Memory B cell (primary cell): ENCODE measurements around the gene ZBTB7C.

Source experiments
- ATAC-seq: fragments of 150-1000 bp; cut with Tn5 transposase; 2 replicates; pipeline ENCODE4 v1.10.0; 2021; ENCODE audit warnings: low read depth, mild to moderate bottlenecking, moderate library complexity
- DNase-seq, 2 donors: peaks; one replicate each; pipeline ENCODE4 v3.0.0; 2022; ENCODE audit warnings: low spot score in 2 of 2
- H3K27ac Mint-ChIP-seq: one replicate; pipeline ENCODE4 v1.8.0; 2022; ENCODE audit warnings: mild to moderate bottlenecking, moderate library complexity, mixed read lengths
- H3K27me3 Mint-ChIP-seq: one replicate; pipeline ENCODE4 v1.8.0; 2022; ENCODE audit warnings: mixed read lengths
- H3K36me3 Mint-ChIP-seq: one replicate; pipeline ENCODE4 v1.8.0; 2022; ENCODE audit warnings: mild to moderate bottlenecking, mixed read lengths
- H3K4me1 Mint-ChIP-seq: one replicate; pipeline ENCODE4 v1.8.0; 2022; ENCODE audit warnings: mixed read lengths
- H3K4me3 Mint-ChIP-seq: one replicate; pipeline ENCODE4 v1.8.0; 2022; ENCODE audit warnings: mild to moderate bottlenecking, moderate library complexity, mixed read lengths
- H3K9me3 Mint-ChIP-seq: one replicate; pipeline ENCODE4 v1.8.0; 2022; ENCODE audit warnings: mixed read lengths

Gene ZBTB7C

GRCh38 chr18:48321536-48321935 is 87.6 kb downstream of the ZBTB7C start:
- Mint-ChIP-seq H3K36me3 (no peaks in the 10 kb centered on the region), H3K4me1 (no peaks in the 10 kb centered on the region), H3K27ac (no peak overlapping the region), H3K9me3 (no peaks in the 10 kb centered on the region), H3K4me3 (no peak overlapping the region), H3K27me3 (peaks cover 14% of the 10 kb centered on the region)
- no peak for DNase-seq
- no peak for ATAC-seq

GRCh38 chr18:48321121-48321520 is 88.1 kb downstream of the ZBTB7C start:
- Mint-ChIP-seq H3K27ac (no peak overlapping the region), H3K4me1 (no peaks in the 10 kb centered on the region), H3K27me3 (peaks cover 15% of the 10 kb centered on the region), H3K4me3 (no peak overlapping the region), H3K9me3 (no peaks in the 10 kb centered on the region), H3K36me3 (no peaks in the 10 kb centered on the region)
- no peak for DNase-seq
- ATAC-seq: no peak

GRCh38 chr18:48320639-48320945 is 88.6 kb downstream of the ZBTB7C start:
- peaks cover 15% of the 10 kb centered on the region for H3K27me3 Mint-ChIP-seq
- no peak overlapping the region for H3K27ac Mint-ChIP-seq
- ATAC-seq (no peak), DNase-seq (no peak)
- no peaks in the 10 kb centered on the region for H3K9me3 Mint-ChIP-seq
- no peak overlapping the region for H3K4me3 Mint-ChIP-seq
- H3K36me3 Mint-ChIP-seq: no peaks in the 10 kb centered on the region
- H3K4me1 Mint-ChIP-seq: no peaks in the 10 kb centered on the region

- Mint-ChIP-seq H3K9me3 (no peaks in the 10 kb centered on the region), H3K4me3 (no peak overlapping the region), H3K36me3 (no peaks in the 10 kb centered on the region), H3K4me1 (no peaks in the 10 kb centered on the region), H3K27ac (no peak overlapping the region), H3K27me3 (peaks cover 15% of the 10 kb centered on the region)
- ATAC-seq: no peak
- DNase-seq: no peak
Measured at GRCh38 chr18:48319801-48320638, 89.2 kb downstream of the ZBTB7C start.

- H3K27ac Mint-ChIP-seq: no peak overlapping the region
- no peaks in the 10 kb centered on the region for H3K4me1 Mint-ChIP-seq
- no peaks in the 10 kb centered on the region for H3K36me3 Mint-ChIP-seq
- H3K27me3 Mint-ChIP-seq: peaks cover 12% of the 10 kb centered on the region
- ATAC-seq (no peak), DNase-seq (no peak)
- no peak overlapping the region for H3K4me3 Mint-ChIP-seq
- no peaks in the 10 kb centered on the region for H3K9me3 Mint-ChIP-seq
Measured at GRCh38 chr18:48318436-48318835, 90.7 kb downstream of the ZBTB7C start.

- ATAC-seq: no peak
- Mint-ChIP-seq H3K9me3 (no peaks in the 10 kb centered on the region), H3K4me3 (no peak overlapping the region), H3K36me3 (no peaks in the 10 kb centered on the region), H3K27me3 (peaks cover 12% of the 10 kb centered on the region), H3K27ac (no peak overlapping the region), H3K4me1 (no peaks in the 10 kb centered on the region)
- DNase-seq: no peak
Measured at GRCh38 chr18:48317781-48318381, 91.3 kb downstream of the ZBTB7C start.

- H3K4me3 Mint-ChIP-seq: no peak overlapping the region
- no peak for ATAC-seq
Measured at GRCh38 chr18:48316177-48316576, 93.0 kb downstream of the ZBTB7C start.

GRCh38 chr18:48314690-48315089 is 94.5 kb downstream of the ZBTB7C start:
- Mint-ChIP-seq H3K4me3 (no peak overlapping the region), H3K27me3 (peaks cover 7% of the 10 kb centered on the region), H3K9me3 (no peaks in the 10 kb centered on the region), H3K36me3 (no peaks in the 10 kb centered on the region), H3K27ac (no peak overlapping the region), H3K4me1 (no peaks in the 10 kb centered on the region)
- DNase-seq (no peak), ATAC-seq (no peak)

More at GRCh38 chr18:48316177-48316576, 93.0 kb downstream of the ZBTB7C start:
- H3K9me3 Mint-ChIP-seq: no peaks in the 10 kb centered on the region
- H3K36me3 Mint-ChIP-seq: no peaks in the 10 kb centered on the region
- peaks cover 14% of the 10 kb centered on the region for H3K27me3 Mint-ChIP-seq
- H3K27ac Mint-ChIP-seq: no peak overlapping the region
- H3K4me1 Mint-ChIP-seq: no peaks in the 10 kb centered on the region
- DNase-seq: no peak

GRCh38 chr18:48313792-48314191 is 95.4 kb downstream of the ZBTB7C start:
- H3K27ac Mint-ChIP-seq: no peak overlapping the region
- no peaks in the 10 kb centered on the region for H3K4me1 Mint-ChIP-seq
- DNase-seq (no peak), ATAC-seq (no peak)
- no peaks in the 10 kb centered on the region for H3K36me3 Mint-ChIP-seq
- peaks cover 4% of the 10 kb centered on the region for H3K27me3 Mint-ChIP-seq
- no peak overlapping the region for H3K4me3 Mint-ChIP-seq
- no peaks in the 10 kb centered on the region for H3K9me3 Mint-ChIP-seq

GRCh38 chr18:48312066-48312465 is 97.1 kb downstream of the ZBTB7C start:
- DNase-seq (no peak), ATAC-seq (no peak)
- Mint-ChIP-seq H3K27ac (no peak overlapping the region), H3K27me3 (peaks cover 3% of the 10 kb centered on the region), H3K36me3 (no peaks in the 10 kb centered on the region), H3K9me3 (no peaks in the 10 kb centered on the region), H3K4me3 (no peak overlapping the region), H3K4me1 (no peaks in the 10 kb centered on the region)

- H3K4me3 Mint-ChIP-seq: no peak overlapping the region
- H3K4me1 Mint-ChIP-seq: no peaks in the 10 kb centered on the region
- H3K27me3 Mint-ChIP-seq: peaks cover 2% of the 10 kb centered on the region
- H3K27ac Mint-ChIP-seq: no peak overlapping the region
- ATAC-seq (no peak), DNase-seq (no peak)
- H3K9me3 Mint-ChIP-seq: no peaks in the 10 kb centered on the region
- no peaks in the 10 kb centered on the region for H3K36me3 Mint-ChIP-seq
Measured at GRCh38 chr18:48310999-48311398, 98.2 kb downstream of the ZBTB7C start.

GRCh38 chr18:48310353-48310752 is 98.8 kb downstream of the ZBTB7C start:
- Mint-ChIP-seq H3K4me3 (no peak overlapping the region), H3K27me3 (peaks cover 2% of the 10 kb centered on the region), H3K4me1 (no peaks in the 10 kb centered on the region), H3K9me3 (no peaks in the 10 kb centered on the region), H3K36me3 (no peaks in the 10 kb centered on the region), H3K27ac (no peak overlapping the region)
- ATAC-seq (no peak), DNase-seq (no peak)

GRCh38 chr18:48308755-48309575 is 100.2 kb downstream of the ZBTB7C start:
- Mint-ChIP-seq H3K27me3 (peaks cover 2% of the 10 kb centered on the region), H3K4me3 (no peak overlapping the region), H3K27ac (no peak overlapping the region), H3K4me1 (no peaks in the 10 kb centered on the region), H3K36me3 (no peaks in the 10 kb centered on the region), H3K9me3 (no peaks in the 10 kb centered on the region)
- no peak for DNase-seq
- no peak for ATAC-seq

- no peak overlapping the region for H3K4me3 Mint-ChIP-seq
- DNase-seq: no peak
- ATAC-seq: no peak
- H3K4me1 Mint-ChIP-seq: no peaks in the 10 kb centered on the region
- no peaks in the 10 kb centered on the region for H3K36me3 Mint-ChIP-seq
- H3K27me3 Mint-ChIP-seq: peaks cover 2% of the 10 kb centered on the region
- no peak overlapping the region for H3K27ac Mint-ChIP-seq
- H3K9me3 Mint-ChIP-seq: no peaks in the 10 kb centered on the region
Measured at GRCh38 chr18:48308027-48308635, 101.1 kb downstream of the ZBTB7C start.
